ENCODE measurements around the gene EML1.

DNA sequence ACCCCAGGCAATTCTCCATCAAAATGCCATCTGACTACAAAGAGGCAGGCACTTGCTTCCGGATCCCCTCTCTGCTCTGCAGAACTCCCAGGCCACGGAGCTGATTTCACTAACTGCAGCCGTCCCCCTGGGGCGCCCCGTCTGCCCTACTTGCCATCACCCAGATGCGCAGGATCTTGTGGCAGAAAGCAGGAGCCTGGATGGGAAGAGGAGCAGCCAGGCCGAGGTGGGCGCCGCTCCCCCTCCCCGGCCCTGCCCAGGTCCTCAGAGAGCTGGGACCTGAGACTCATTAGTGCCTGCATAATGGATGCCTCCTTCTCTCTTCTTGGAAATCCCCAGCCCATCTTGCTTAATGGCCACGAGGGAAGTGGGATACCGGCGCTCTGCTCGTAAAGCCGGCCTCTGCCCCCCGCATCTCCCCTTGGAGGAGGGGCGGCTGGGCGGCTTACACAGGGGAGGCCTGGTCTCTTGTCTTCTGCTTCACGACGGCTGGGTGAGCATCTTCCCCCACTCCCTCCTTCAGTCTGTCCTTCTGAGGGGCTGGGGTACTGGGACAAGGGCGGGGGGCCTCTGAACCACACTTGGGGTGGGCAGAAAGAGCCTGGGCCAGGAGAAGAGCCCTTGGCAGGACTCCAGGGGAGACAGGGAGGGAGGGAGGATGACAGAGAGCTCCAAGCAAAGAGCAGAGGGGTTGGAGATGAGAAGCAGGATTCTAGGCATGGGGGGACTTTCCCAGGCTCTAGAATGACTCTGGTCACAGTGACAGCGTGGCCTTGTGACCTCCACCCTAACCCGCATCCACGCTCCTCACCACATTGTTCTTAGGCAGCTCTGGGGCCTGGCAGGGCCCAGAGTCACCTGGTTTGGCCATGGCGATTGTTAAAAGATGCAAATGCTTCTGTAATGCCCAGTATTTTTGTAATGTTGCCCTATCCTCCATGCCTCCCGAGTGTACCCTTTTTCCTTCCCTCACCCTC, 19.4 kb upstream of the EML1 start:
- TF ChIP-seq, protein P1, sequence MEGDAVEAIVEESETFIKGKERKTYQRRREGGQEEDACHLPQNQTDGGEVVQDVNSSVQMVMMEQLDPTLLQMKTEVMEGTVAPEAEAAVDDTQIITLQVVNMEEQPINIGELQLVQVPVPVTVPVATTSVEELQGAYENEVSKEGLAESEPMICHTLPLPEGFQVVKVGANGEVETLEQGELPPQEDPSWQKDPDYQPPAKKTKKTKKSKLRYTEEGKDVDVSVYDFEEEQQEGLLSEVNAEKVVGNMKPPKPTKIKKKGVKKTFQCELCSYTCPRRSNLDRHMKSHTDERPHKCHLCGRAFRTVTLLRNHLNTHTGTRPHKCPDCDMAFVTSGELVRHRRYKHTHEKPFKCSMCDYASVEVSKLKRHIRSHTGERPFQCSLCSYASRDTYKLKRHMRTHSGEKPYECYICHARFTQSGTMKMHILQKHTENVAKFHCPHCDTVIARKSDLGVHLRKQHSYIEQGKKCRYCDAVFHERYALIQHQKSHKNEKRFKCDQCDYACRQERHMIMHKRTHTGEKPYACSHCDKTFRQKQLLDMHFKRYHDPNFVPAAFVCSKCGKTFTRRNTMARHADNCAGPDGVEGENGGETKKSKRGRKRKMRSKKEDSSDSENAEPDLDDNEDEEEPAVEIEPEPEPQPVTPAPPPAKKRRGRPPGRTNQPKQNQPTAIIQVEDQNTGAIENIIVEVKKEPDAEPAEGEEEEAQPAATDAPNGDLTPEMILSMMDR (conservative IDR thresholded peaks at IDR 0.05) = no peak
- TF ChIP-seq ZFX (IDR thresholded peaks at IDR 0.05) = no peak

Measured in C4-2B (cell line).